PC-3 (cell line): Measurements from ENCODE around the gene DSEL. TPM values are rescaled to one million over a fixed set of nuclear protein-coding genes. Genes with fewer than 3 reads are reported as not detected.

ENCODE experiments used
- ATAC-seq: fragments of 200-7000 bp; cut with Tn5 transposase; 2 replicates; pipeline ENCODE4 v1.9.1; 2020; ENCODE audit warnings: mild to moderate bottlenecking, moderate library complexity
- BruUV-seq: library from RNA; stranded (reverse); fragments of 400-500 nt; replicated peaks from 2 replicates; lab custom pipeline; 2021; lab: Mats Ljungman, UMichigan
- CTCF ChIA-PET: fragments of 300-600 bp; sonication (Branson Sonifier 250); formaldehyde crosslinking; loops from one replicate; lab custom pipeline; 2022; ENCODE audit warnings: antibody characterized with exemption; lab: Charles Lee
- POLR2A ChIA-PET: fragments of 300-600 bp; sonication (Branson Sonifier 250); formaldehyde crosslinking; loops from one replicate; lab custom pipeline; 2022; ENCODE audit warnings: antibody characterized with exemption; ENCODE audit not compliant: unreplicated experiment; lab: Charles Lee
- DNase-seq: peaks from one replicate; pipeline ENCODE4 v3.0.0-alpha.2; 2015
- H2AFZ ChIP-seq: fragments of 300-600 bp; sonication (generic); 2 replicates; pipeline ENCODE4 v1.6.0; 2016; ENCODE audit warnings: antibody characterized with exemption, low read length
- H3F3A ChIP-seq: fragments of 300-600 bp; sonication (generic); one replicate; pipeline ENCODE4 v1.6.0; 2017; ENCODE audit warnings: antibody characterized with exemption, low read length, control low read depth, mild to moderate bottlenecking; ENCODE audit not compliant: unreplicated experiment
- H3K27ac ChIP-seq: fragments of 300-600 bp; sonication (generic); 2 replicates; pipeline ENCODE4 v1.5.1; 2016; ENCODE audit warnings: mild to moderate bottlenecking, low read length
- H3K27me3 ChIP-seq: fragments of 300-600 bp; sonication (generic); 2 replicates; pipeline ENCODE4 v1.6.1; 2016; ENCODE audit warnings: low read length, mixed read lengths
- H3K36me3 ChIP-seq: fragments of 300-600 bp; sonication (generic); 2 replicates; pipeline ENCODE4 v1.6.1; 2016; ENCODE audit warnings: low read depth, mixed run types, low read length, mixed read lengths
- H3K4me1 ChIP-seq: fragments of 300-600 bp; sonication (generic); 2 replicates; pipeline ENCODE4 v1.5.1; 2016; ENCODE audit warnings: low read length; ENCODE audit not compliant: insufficient read depth
- H3K4me2 ChIP-seq: fragments of 300-600 bp; sonication (generic); 2 replicates; pipeline ENCODE4 v1.6.0; 2016; ENCODE audit warnings: low read length
- H3K4me3 ChIP-seq: fragments of 300-600 bp; sonication (generic); 2 replicates; pipeline ENCODE4 v1.5.1; 2016; ENCODE audit warnings: mild to moderate bottlenecking, low read length, mixed read lengths
- H3K79me2 ChIP-seq: fragments of 300-600 bp; sonication (generic); 2 replicates; pipeline ENCODE4 v1.6.1; 2017; ENCODE audit warnings: low read length, mixed read lengths
- H3K9ac ChIP-seq: fragments of 300-600 bp; sonication (generic); 2 replicates; pipeline ENCODE4 v1.6.0; 2016; ENCODE audit warnings: mild to moderate bottlenecking, low read length
- H3K9me2 ChIP-seq: fragments of 300-600 bp; sonication (generic); replicated peaks from 2 replicates; pipeline ENCODE4 v1.6.1; 2016; ENCODE audit warnings: mixed run types, low read length, mixed read lengths
- H3K9me3 ChIP-seq: fragments of 300-600 bp; sonication (generic); 2 replicates; pipeline ENCODE4 v1.6.1; 2016; ENCODE audit warnings: low read length, mixed read lengths
- H4K20me1 ChIP-seq: fragments of 300-600 bp; sonication (generic); 2 replicates; pipeline ENCODE4 v1.6.1; 2016; ENCODE audit warnings: low read length, mixed read lengths
- CTCF ChIP-seq: fragments of 300-600 bp; sonication (generic); conservative IDR thresholded peaks from 2 replicates; pipeline ENCODE4 v1.5.1; 2017; ENCODE audit warnings: antibody characterized with exemption, low read depth, mild to moderate bottlenecking, low read length
- EZH2 ChIP-seq: fragments of 300-600 bp; sonication (generic); IDR thresholded peaks from one replicate; pipeline ENCODE4 v1.6.1; 2017; ENCODE audit warnings: antibody characterized with exemption, mild to moderate bottlenecking, low read length; ENCODE audit not compliant: unreplicated experiment
- EZH2phosphoT487 ChIP-seq: fragments of 300-600 bp; sonication (generic); IDR thresholded peaks from 2 replicates; pipeline ENCODE4 v1.6.1; 2018; ENCODE audit warnings: mild to moderate bottlenecking, antibody characterized with exemption, low read length, borderline replicate concordance
- intact Hi-C: fragments of 100-400 bp; cut with micrococcal nuclease; formaldehyde crosslinking; loops from 2 replicates; pipeline ENCODE4 v1.9.0; 2023
- total RNA-seq: library from RNA; depleted of rRNA; stranded (reverse); fragments of >200 nt; gene quantifications from 2 replicates; pipeline ENCODE4 v1.2.3, GENCODE V29; 2014

The DSEL gene
- total RNA-seq, 1 experiment from 2014 or later: 19.0 TPM

DNA sequence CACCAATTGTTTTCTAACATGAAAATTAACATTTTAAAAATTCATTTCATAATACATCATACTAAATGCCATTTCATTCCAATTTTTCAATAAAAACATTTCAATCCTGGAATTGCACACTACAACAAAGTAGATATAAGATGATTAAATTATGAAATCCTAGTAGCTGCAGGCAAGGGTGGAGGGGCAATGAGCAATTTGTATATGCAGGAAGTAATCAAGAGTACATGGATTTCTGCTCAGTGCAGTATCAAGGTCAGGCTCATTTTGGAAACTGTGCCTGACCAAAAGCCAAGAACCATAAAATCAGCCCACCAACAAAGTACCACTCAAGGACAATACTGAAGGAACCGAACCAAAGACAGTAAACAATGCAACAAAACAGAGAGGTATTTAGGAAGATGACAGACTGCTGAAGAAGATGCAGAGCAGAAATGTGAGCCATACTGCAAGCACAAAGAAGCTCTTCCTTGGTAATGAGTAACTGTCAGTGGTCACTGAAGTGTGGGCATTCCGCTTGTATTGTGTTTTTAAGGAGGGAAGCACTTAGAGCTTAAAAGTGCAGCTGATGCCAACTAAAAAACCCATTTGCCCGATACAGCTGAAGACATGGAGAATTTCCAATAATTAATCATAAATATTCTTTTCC is 34.5 kb upstream of the DSEL start:
- CTCF ChIA-PET: no interaction called here
- H2AFZ ChIP-seq: no peak overlapping the region
- H3K9me3 ChIP-seq: no peaks in the 10 kb centered on the region
- DNase-seq (no peak), ATAC-seq (no peak)
- no peaks in the 10 kb centered on the region for H3K36me3 ChIP-seq
- H4K20me1 ChIP-seq: no peaks in the 10 kb centered on the region
- H3K9ac ChIP-seq: no peak overlapping the region
- H3K9me2 ChIP-seq: no peaks in the 10 kb centered on the region
- H3F3A ChIP-seq: no peaks in the 10 kb centered on the region
- intact Hi-C loops: no loop called here
- no peaks in the 10 kb centered on the region for H3K4me1 ChIP-seq
- no peak overlapping the region for H3K4me2 ChIP-seq
- BruUV-seq: no TSS peak
- H3K79me2 ChIP-seq: no peaks in the 10 kb centered on the region
- no peak overlapping the region for H3K4me3 ChIP-seq
- no peak for TF ChIP-seq EZH2phosphoT487
- TF ChIP-seq CTCF: no peak
- no peak for TF ChIP-seq EZH2
- no peaks in the 10 kb centered on the region for H3K27me3 ChIP-seq
- no peak overlapping the region for H3K27ac ChIP-seq
- POLR2A ChIA-PET: no interaction called here

GRCh38 chr18:67549946-67550345 is 33.4 kb upstream of the DSEL start:
- Histone ChIP-seq H4K20me1 (no peaks in the 10 kb centered on the region), H3K27me3 (no peaks in the 10 kb centered on the region), H3F3A (no peaks in the 10 kb centered on the region), H3K4me1 (no peaks in the 10 kb centered on the region), H3K4me2 (no peak overlapping the region), H2AFZ (no peak overlapping the region), H3K79me2 (no peaks in the 10 kb centered on the region), H3K27ac (no peak overlapping the region), H3K9me3 (no peaks in the 10 kb centered on the region), H3K9me2 (no peaks in the 10 kb centered on the region), H3K9ac (no peak overlapping the region), H3K4me3 (no peak overlapping the region), H3K36me3 (no peaks in the 10 kb centered on the region)
- ChIA-PET POLR2A (no interaction called here), CTCF (no interaction called here)
- intact Hi-C loops: no loop called here
- no peak for DNase-seq
- TF ChIP-seq EZH2 (no peak), CTCF (no peak), EZH2phosphoT487 (no peak)
- no TSS peak for BruUV-seq
- ATAC-seq: no peak

DNA sequence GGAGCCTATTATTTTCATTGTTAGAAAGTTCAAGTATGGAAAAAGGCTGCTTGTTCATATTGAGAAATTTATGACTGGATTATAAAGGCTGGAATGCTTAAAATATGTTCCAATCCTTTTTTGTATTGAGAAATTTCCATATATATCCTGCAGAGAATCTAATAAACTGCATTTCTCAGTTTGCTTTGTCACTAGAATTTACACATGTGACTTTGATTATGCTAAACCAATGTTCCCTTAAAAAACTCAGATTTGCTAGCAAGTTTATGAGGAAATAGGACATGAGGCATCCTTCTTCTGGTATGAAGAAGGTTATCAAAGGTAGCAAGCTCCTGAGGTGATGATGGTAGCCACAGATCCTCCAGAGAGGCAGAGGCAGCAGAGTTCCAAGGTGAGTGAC is 29.2 kb upstream of the DSEL start:
- H3F3A ChIP-seq: no peaks in the 10 kb centered on the region
- H2AFZ ChIP-seq: no peak overlapping the region
- no peaks in the 10 kb centered on the region for H3K36me3 ChIP-seq
- H4K20me1 ChIP-seq: no peaks in the 10 kb centered on the region
- POLR2A ChIA-PET: no interaction called here
- no peak overlapping the region for H3K9ac ChIP-seq
- no peaks in the 10 kb centered on the region for H3K9me3 ChIP-seq
- no peak for DNase-seq
- CTCF ChIA-PET: no interaction called here
- no peaks in the 10 kb centered on the region for H3K9me2 ChIP-seq
- intact Hi-C loops: no loop called here
- ATAC-seq: no peak
- no peak overlapping the region for H3K4me2 ChIP-seq
- TF ChIP-seq CTCF: no peak
- TF ChIP-seq EZH2phosphoT487: no peak
- TF ChIP-seq EZH2: no peak
- H3K79me2 ChIP-seq: no peaks in the 10 kb centered on the region
- no peaks in the 10 kb centered on the region for H3K4me1 ChIP-seq
- no peaks in the 10 kb centered on the region for H3K27me3 ChIP-seq
- H3K4me3 ChIP-seq: no peak overlapping the region
- no TSS peak for BruUV-seq
- H3K27ac ChIP-seq: no peak overlapping the region
